HG02970 (cell line): ENCODE measurements around the gene CTBP2.
"Not testable (repeated sequence)": the region's sequence is repeated elsewhere in the genome, so short reads cannot be mapped to it uniquely, and the experiment has no call there.

ENCODE experiments used
- ATAC-seq: cut with Tn5 transposase; IDR thresholded peaks from one replicate; pipeline ENCODE4 v1.9.1; 2021; ENCODE audit warnings: mild to moderate bottlenecking, moderate library complexity, moderate number of reproducible peaks; ENCODE audit not compliant: unreplicated experiment, low FRiP score

Gene CTBP2

DNA sequence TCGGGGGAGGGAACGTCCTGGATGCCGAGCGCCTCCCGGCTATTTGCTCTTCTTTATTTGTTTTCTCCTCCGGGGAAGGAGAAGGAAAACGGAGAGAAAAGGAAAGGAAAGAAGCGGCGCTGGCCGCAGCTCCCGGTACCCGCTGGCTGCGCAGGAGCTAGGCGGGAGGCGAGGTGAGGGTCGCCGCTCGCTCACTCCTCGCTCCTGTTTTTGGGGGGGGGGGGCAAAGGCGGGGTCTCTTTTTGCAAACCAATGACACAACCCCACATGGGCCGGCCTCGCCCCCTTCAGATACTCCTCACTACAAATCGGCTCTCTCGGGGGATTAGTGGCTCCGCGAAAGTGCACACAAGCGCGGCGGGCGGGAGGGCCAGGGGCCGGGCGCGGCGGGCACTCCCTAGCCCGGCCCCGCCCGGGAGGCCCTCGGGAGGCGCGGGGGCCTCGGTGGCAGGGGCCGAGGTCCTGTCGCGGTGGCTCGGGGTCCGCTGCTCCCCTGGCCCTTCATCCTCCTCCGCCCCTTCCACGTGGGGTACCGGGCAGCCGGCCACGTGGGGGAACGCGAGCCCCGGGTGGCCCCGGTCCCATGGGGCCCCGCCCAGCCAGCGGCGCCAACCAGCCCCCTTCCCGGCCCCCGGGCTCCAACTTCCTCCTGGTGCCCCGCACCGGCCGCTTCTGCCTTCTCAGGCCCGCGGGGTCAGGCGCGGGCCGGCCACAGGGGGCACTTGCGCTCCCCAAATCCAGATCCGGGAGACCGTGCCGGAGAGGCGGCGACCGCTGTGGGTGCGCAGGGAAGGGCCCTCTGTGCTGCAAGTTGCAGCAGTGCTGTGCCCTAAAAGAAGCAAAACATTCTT, 718 bp upstream of the CTBP2 start:
- no peak for ATAC-seq

DNA sequence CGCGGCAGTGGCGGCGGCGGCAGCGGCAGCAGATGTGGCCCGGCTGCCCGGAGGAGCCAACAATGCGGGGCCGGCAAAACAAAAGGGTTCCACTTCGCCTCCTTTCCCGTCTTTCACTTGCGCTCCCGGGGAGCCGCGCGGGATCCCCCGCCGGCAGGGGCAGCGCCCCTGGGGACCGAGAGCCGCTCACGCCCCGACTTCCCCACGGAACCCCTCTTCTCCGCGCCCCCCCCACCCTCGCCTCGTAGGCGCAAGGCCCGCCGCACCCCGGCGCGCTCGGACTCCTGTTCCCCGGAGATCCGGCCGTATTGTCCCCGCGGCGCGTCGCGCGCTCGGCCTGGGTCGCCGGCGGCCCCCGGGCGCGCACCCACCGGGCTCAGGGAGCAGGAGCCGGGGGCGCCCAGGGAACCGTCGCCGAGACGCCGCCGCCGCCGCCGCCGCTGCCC, 854 bp downstream of the CTBP2 start:
- ATAC-seq = no peak

DNA sequence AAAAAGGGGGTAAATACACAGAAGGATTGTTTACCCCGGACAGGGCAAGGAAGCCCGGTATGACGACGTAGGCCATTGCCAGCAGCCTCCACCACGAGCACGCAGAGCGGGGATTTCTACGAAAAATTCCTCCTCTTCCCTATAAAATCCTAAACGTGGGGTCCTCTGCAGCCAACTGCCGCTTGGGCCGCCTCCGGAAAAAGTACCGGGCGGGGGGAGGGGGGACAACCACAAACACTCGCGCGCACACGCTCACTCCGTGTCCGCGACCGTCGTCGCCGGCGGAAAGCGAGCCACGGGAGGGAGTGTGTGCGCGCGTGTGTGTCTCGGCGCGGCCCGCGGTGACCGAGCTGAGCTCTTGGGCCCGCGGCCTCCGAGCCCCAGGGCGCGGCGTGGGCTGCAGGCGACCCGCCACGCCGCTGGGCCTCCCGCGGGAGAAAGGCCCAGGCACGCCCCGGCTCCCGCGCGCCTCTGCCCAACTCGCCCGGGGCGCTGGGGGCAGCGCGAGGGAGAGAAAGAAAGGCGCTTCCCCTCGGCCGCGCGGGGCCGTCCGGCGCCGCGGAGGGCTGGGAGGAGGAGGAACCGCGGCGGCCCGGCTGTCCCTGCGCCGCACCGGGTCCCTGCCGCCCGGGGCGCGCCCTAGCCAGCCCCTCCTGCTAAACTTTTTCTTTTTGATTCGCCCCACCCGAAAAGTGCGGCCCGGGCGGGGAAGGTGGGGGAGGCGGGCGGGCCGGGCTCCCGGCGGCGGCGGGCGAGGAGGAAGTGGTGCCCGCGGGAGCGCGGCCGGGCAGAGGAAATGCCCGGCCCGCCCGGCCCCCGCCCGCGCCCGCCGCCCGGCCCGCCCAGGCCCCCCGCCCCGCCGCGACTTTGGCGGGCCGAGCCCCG, 1.5 kb downstream of the CTBP2 start:
- peak; percentile 49 for ATAC-seq

DNA sequence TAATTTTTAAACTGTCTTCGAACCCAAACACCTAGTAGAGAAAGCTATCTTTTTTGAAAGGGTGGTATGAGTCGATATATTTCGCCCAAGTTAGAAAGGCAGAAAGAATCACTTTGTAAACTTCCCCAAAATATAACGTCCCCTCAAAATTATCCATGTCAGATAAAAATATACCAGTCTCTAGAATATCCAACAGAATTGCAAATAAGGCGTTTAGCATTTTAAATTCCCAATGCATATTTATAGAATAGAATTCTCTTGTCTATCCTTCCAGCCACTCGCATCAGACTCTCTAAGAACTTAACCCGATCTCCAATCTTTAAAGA, 2.1 kb downstream of the CTBP2 start:
- no peak for ATAC-seq

DNA sequence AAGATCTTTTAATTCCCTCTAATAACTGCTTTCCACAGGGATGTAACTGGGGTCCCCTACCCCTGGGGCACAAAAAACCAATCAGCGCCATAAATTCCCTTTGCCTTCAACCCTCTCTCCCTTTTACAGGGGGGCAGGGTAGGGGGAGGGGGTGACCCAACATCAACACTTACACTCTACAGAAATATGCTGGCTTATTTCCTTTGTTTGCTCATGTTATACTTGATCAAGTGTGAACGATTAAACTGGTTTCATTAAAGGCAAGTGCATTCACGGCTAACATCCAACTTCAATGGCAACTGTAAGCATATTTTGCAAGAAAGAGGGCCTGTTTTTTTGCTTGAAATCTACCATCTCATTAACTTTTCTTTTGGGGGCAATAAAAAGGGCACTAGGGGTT, 2.9 kb downstream of the CTBP2 start:
- ATAC-seq = no peak

DNA sequence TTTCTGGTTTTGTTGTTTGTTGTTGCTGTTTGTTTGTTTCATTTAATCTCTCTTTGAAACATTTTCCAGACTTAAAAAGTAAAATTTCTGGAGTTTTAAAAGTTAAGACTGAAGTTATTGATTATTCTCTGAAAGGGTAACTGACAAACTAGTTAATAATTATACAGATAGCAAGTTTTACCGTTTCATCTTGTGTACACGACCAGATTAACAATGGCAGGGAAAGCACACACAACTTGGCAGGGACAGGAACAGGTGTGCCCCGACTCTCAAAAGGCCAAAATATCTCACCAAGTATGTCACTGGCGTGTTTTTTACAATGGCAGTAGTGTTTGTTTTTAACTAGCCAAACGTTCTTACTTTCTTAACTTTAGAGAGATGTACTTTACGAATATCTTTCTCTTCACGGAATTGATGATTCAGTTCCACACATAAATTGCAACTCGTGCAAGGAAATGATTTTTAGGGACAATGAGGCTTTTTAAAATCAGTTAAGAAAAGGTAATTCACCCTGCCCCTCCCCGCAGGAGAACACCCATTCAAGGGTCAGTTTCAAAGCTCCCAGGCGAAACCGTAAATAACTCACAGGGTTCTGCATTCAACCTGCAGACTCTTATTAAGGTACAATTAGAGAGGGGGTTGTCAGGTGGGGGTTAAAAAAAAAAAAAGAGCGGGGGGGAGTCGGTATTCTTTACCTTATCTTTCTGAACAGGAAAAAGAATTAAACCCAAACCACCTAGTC, 3.5 kb downstream of the CTBP2 start:
- no peak for ATAC-seq

DNA sequence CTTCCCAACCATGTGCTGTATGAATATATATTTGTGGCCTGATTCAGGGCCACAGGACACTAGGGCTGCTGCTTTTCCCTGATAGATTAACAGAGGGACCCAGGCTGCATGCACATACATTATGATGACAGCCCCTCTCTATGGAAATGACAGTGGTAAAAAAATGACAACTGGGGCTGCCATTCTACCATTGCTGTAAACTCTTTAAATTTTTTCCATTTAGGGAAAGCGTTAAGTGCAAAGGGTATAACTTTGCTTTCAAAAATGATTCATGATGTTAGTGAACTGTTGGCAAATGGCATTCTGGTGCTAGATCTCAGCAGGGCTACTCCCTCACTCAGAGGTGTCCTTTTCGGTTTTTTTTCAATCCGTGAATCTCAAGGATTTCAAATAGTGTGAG, 4.2 kb downstream of the CTBP2 start:
- no peak for ATAC-seq

DNA sequence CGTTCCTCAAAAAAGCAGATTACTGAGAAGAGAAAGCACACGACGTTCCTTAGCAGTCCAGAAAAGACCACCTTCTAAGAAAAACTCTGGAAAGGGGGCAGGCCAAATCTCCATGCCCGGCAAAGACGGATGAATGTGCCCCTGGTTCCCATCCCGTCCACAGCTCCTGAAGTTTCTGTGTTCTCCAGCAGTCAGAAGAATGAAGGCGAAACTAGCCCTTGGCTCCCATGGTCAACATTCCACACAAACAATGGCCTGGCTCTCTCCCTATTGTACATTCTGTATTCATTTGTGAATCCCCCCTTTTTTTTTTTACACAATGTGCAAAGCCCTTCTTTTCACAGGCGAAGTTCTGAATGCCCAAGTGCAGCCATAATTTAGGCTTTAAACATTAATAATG, 5.3 kb downstream of the CTBP2 start:
- no peak for ATAC-seq

DNA sequence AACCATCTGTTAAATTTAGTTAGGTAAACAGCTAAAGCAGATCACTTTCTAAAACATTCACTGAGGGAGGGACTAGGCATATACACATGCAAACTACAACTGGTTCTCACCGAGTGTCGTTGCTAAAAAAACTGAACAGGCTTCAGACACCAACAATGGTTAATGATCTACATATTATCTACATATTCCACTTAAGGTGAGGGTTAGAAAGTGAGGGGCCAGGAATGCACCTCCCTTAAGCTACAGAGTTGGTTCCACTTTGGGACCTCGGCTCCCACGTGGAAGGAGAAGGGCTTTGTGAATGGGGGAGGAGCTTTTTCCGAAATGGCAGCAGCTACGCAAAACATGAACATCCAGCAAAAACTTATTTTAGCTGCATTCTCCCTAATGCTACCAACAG, 5.8 kb downstream of the CTBP2 start:
- ATAC-seq = no peak

DNA sequence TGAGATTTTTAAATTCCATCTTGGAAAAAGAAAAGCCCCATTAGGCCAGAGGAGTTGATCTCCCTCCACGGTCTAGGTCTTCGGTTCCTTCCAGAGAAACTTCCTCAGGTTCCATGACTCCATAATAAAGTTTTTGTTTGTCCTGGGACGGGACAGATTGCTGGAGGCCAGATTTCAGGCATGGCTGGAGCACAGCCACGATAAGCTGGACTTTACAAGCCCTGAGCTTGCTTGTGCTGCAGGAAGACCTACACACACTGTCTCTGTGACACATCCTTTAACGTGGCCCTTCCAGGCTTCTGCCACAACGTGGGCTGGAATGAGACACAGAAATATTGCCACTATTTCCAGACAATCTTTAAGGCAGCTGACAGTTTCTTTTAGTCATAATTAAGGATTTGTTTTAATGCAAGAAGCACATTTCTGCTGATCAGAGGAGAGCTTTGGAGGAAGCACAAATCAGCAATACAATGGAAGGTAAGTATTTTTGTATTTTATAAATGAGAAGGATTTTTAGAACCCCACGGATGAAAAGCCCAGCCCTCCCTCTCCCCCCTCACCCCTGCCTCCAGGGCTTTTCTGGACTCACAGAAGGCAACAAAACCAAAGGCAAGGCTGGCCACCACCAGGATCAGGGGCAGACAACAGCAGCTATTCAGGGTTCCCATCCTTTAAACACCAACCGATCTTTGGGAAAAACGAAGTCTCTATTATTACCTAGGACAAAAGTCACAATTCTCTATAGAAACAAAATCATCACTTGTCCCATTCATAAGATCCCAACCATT, 6.5 kb downstream of the CTBP2 start:
- ATAC-seq = no peak

DNA sequence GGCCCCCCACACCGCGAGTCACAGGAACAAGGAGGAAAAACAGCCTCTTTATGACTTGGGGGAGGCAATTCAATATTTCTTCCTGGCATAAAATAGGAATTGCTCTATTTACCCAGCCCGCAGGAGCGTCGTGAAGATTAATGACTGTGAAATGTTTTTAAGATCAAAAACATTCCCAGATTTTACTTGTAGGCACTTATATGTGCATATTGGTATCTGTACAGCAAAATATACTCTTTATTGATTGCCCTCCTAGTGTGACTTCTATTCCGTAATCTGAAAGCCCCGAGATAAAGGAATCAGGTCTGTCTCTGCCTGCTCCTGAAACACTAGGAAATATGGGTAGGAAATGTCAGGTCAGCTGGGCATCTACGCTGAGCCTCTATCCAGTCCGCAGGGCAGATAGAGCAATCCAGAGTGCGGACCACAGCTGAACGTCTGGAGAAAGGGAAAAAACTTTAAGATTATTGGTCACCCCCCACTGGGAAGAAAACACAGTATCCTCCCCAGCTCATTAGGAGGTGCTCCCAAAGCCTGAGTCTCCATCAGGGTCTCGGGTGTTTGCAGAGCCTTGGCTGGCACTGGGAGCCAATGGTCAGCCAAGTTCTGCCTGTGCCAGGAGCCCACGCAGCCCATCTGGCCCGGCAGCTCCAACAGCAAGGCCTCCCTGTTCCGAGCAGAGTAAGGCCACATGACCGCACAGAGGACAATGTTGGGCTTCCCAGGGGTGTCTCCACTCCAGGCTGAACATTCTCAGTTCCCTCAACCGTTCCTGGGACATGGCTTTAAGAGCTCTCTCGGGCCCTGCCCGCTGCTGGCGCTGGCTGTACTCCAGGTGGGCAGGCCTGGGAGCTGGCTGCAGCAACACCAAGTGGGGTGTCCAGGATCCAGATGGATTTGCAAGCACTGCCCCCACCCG, 7.7 kb downstream of the CTBP2 start:
- no peak for ATAC-seq

DNA sequence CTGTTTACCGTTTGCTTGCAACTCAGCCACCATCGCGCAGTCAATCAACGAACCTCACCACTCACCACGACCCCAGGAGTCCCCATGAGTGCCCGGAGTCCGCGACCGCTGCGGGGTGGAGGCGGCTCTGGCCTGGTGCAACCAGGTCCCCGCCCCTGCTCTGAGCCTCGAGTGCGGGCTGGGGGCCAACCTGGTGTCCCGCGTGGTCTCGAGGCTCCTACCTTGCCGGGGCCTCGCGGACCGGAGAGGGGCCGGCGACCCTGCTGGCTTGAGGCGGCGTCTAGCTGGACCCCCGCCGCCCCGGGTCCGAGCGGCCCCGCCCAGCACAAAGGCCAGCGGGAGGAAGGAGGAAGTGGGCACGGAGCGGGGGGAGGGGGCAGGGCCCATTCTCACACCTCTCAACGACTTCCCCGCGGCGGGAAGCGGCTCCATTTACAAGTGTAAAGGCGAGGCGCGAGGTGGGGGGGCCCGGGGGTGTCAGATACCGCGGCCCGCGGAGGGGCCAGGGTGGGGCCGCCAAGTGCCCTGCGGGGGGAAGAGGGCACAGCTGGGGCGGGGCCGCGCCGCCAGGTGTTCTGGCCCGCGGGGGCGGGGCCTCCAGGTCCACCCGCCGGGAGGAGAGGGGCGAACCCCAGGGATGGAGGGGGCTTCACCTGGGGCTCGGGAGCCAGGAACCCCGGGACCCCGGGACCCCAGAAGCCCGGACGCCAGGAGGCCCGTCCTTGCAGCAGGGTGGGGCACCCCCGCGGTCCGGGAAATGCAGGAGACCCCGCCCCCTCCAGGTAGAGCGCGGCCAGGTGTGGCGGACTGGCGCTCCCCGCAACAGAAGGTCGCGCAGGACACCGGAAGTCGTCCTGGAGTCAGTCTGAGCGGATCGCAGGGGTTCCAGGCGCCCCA, 8.6 kb downstream of the CTBP2 start:
- ATAC-seq = no peak

DNA sequence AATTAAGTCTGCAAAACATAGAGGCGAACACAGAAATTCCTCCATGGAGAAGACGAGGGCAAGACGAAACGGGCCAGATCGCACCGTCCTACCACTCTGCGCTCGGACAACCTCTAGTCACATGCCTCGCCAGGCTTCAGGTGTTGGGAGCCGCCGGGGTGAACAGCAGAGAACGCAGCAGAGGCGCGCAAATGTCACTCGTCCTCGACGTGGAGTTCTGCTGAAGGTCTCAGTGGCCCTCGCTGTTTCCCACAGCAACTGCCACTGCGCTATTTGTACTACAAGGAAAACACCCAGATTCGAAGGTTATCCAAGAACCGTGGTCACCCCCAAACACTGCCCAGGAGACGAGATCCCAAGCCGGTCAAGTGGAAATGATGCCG, 9.2 kb downstream of the CTBP2 start:
- no peak for ATAC-seq

DNA sequence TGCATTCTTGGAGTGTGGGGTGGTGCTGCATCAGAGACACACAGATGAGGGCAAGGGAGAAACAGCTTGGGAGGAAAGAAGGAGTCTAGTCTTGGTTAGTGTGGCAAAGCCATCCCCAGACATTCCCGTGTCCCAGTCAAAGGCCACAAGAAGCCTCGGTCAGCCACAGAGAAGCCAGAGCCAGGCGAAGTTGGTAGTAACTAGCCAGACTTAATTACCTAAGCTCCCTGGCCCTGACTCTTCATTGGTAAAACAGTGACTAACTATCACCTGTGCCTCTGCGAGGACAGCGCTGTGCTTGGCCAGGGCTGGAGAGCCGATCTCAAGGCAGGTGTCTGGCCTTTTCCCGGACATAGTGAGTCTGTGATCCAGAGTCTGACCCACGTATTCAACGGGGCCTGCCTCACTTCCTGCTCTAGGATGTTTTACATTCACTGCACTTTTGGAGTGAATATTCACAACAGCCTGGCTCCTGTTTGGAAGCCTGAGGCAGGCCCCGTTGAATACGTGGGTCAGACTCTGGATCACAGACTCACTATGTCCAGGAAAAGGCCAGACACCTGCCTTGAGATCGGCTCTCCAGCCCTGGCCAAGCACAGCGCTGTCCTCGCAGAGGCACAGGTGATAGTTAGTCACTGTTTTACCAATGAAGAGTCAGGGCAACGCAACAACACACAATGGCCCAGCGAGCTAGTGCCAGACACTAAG, 9.8 kb downstream of the CTBP2 start:
- not testable (repeated sequence) for ATAC-seq

DNA sequence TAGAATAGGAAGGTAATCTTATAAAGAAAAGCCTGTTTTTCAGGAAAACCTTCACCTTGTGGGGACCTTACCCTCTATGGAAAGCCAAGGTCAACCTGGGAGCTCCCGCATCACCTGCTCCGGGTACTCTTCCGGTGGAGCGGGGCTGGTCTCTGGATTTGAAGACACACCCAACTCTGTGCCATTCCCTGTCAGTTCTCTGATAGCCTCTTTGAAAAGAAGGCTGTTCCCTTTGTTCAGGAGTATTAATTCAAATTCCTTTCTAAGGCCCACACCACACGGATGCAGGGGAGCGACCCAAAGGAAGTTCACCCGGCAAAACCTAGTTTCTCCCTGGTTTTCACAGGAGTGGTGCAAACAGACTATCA, 10.7 kb downstream of the CTBP2 start:
- ATAC-seq = no peak

DNA sequence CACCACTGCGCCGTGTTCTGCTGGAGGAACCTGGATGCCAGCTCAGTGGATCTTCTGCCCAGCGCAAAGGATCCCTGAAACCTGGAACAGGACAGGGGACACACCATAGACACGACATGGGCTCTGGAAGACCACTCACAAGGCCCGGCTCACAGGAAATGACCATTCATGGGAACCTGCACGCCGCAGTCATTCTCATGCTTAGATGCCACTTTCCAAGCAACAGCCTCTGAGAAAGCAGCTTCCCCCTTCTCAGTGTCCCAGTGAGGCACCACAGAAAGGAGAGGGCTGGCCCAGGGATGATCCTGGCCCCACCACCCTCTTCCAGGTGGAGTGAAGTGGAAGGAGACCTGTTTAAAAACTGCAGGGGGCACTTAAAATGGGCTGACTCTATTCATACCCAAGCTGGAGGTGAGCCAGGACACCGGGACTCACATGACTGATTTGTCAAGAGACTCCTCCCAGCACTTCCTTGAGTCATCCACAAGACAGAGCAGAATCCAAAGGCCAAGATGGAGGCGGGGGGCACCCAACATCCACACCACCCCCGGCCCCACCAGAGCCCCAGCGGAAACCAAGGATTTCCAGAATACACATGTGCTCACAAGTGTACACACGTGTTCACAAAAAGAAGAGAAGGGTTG, 11.2 kb downstream of the CTBP2 start:
- ATAC-seq = no peak

DNA sequence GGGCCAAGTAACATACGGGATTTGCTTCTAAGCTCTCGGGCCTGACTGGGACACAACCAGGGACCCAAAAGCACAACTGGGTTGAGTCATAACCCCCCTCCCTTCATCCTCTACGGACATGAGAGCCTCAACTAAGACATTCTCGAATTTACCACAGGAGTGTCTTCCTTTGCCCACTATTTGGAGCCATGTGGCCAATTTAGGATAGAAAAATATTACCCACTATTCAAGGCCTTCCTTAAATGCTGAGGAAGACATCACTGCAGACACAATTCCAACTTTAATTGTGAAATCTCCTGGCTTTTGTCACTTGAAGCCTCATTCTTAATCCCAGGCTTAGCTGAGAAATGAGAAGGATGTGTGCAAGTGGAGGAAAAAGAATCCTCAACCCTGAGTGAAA, 11.8 kb downstream of the CTBP2 start:
- ATAC-seq = no peak
